Nephron (organoid): ENCODE results near the gene PHLPP1.

Experiments
- H3K27ac Mint-ChIP-seq, 3 experiments: 2 replicates each; pipeline ENCODE4 v1.8.0; 2020; ENCODE audit warnings: mixed read lengths in 3 of 3, mild to moderate bottlenecking in 2 of 3, moderate library complexity in 1 of 3
- H3K27me3 Mint-ChIP-seq: 2 replicates; pipeline ENCODE4 v1.8.0; 2021; ENCODE audit warnings: low read depth, mild to moderate bottlenecking, moderate library complexity, mixed read lengths
- H3K36me3 Mint-ChIP-seq: 2 replicates; pipeline ENCODE4 v1.8.0; 2020; ENCODE audit warnings: low read depth, mixed read lengths
- H3K4me1 Mint-ChIP-seq: 2 replicates; pipeline ENCODE4 v1.8.0; 2020; ENCODE audit warnings: mixed read lengths
- H3K4me3 Mint-ChIP-seq, 3 experiments: 2 replicates each; pipeline ENCODE4 v1.8.0; 2020; ENCODE audit warnings: mild to moderate bottlenecking in 3 of 3, mixed read lengths in 3 of 3, moderate library complexity in 2 of 3
- H3K9me3 Mint-ChIP-seq: 2 replicates; pipeline ENCODE4 v1.8.0; 2020; ENCODE audit warnings: mixed read lengths
- CTCF ChIP-seq, 3 experiments: fragments of 200-600 bp; sonication (generic); IDR thresholded peaks; one replicate each; pipeline ENCODE4 v1.5.0; 2021; ENCODE audit warnings: antibody characterized with exemption in 3 of 3; ENCODE audit not compliant: unreplicated experiment in 3 of 3

Gene PHLPP1

GRCh38 chr18:62754026-62754425, 38.7 kb downstream of the PHLPP1 start:
- Mint-ChIP-seq H3K4me1 (peaks cover 75% of the 10 kb centered on the region), H3K4me3 (no peak overlapping the region), H3K27me3 (no peaks in the 10 kb centered on the region), H3K9me3 (peaks cover 2% of the 10 kb centered on the region), H3K27ac (peak overlapping the region; percentile 20 to 78 (median 58)), H3K36me3 (no peaks in the 10 kb centered on the region)
- no peak for TF ChIP-seq CTCF (IDR thresholded peaks at IDR 0.05; ENCODE audit: unreplicated experiment in 3 of 3)

- H3K4me3 Mint-ChIP-seq, result no peak overlapping the region
- no peaks in the 10 kb centered on the region for H3K27me3 Mint-ChIP-seq
- peak overlapping the region; percentile 42 to 58 (median 43) for H3K27ac Mint-ChIP-seq
- no peak for TF ChIP-seq CTCF (IDR thresholded peaks at IDR 0.05; ENCODE audit: unreplicated experiment in 3 of 3)
- H3K4me1 Mint-ChIP-seq, result peaks cover 85% of the 10 kb centered on the region
- no peaks in the 10 kb centered on the region for H3K36me3 Mint-ChIP-seq
- no peaks in the 10 kb centered on the region for H3K9me3 Mint-ChIP-seq
Measured at GRCh38 chr18:62755454-62755853, 40.1 kb downstream of the PHLPP1 start.

DNA sequence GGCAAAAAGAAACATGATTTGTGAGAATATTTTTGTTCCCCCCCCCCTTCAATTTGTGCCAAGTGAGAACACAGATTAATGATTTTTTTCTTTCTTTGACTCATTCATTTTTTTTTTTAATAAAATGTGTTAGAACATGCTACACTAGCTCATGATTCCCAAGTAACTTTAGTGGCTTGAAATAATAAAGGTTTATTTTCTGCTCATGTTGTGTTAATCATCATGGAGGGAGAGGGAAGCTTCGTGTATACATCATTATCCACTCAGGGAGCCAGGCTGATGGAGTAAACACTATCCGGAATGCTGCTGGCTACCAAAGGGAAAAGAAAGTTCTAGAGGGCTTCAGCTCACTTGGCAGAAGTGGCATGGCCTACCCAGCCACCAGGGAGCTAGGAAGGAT, 40.6 kb downstream of the PHLPP1 start:
- no peak overlapping the region for H3K27ac Mint-ChIP-seq
- no peak for TF ChIP-seq CTCF (IDR thresholded peaks at IDR 0.05; ENCODE audit: unreplicated experiment in 3 of 3)
- no peak overlapping the region for H3K4me3 Mint-ChIP-seq
- no peaks in the 10 kb centered on the region for H3K36me3 Mint-ChIP-seq
- peaks cover 83% of the 10 kb centered on the region for H3K4me1 Mint-ChIP-seq
- no peaks in the 10 kb centered on the region for H3K27me3 Mint-ChIP-seq
- no peaks in the 10 kb centered on the region for H3K9me3 Mint-ChIP-seq

GRCh38 chr18:62757399-62758010, 42.2 kb downstream of the PHLPP1 start:
- TF ChIP-seq CTCF (IDR thresholded peaks at IDR 0.05; ENCODE audit: unreplicated experiment in 3 of 3), result no peak
- Mint-ChIP-seq H3K27ac (no peak overlapping the region), H3K4me1 (peaks cover 68% of the 10 kb centered on the region), H3K4me3 (no peak overlapping the region), H3K9me3 (no peaks in the 10 kb centered on the region), H3K36me3 (no peaks in the 10 kb centered on the region), H3K27me3 (no peaks in the 10 kb centered on the region)

DNA sequence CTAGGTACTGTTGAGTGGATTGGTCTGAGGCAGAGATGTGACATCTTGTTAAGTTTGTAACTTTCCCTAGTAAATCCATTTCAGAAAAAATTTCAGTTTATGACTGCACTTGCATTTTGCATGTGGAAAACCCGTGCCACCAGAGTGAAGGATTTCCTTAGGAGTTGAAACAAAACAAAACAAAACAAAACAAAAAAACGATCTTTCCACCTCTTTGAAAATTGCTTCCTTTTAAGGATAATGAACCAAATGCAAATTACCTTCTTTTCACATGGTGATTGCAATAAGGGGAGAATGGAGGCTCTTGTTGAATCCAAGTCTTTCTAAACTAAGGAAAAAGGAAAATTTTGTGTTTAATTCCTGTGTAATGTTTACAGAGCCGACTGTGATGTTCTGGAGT, 43.2 kb downstream of the PHLPP1 start:
- TF ChIP-seq CTCF (IDR thresholded peaks at IDR 0.05; ENCODE audit: unreplicated experiment in 3 of 3), result no peak
- Mint-ChIP-seq H3K27me3 (no peaks in the 10 kb centered on the region), H3K4me1 (peaks cover 68% of the 10 kb centered on the region), H3K36me3 (no peaks in the 10 kb centered on the region), H3K9me3 (no peaks in the 10 kb centered on the region), H3K27ac (peak overlapping the region; percentile 8 to 88 (median 74)), H3K4me3 (peak overlapping the region in 1 of 3 experiments; percentile 3)

GRCh38 chr18:62759704-62760402, 44.5 kb downstream of the PHLPP1 start:
- Mint-ChIP-seq H3K27me3 (no peaks in the 10 kb centered on the region), H3K4me3 (peak overlapping the region in 2 of 3 experiments; percentile 60 to 78), H3K4me1 (peaks cover 60% of the 10 kb centered on the region), H3K36me3 (no peaks in the 10 kb centered on the region), H3K27ac (peak overlapping the region; percentile 74 to 93 (median 88)), H3K9me3 (no peaks in the 10 kb centered on the region)
- TF ChIP-seq CTCF (IDR thresholded peaks at IDR 0.05; ENCODE audit: unreplicated experiment in 3 of 3), result no peak
